ACC112 (cell line): ENCODE data around the gene CASP3.

Experiments used
- H2AFZ ChIP-seq: fragments of 200-600 bp; sonication (generic); one replicate; pipeline ENCODE4 v1.6.0; 2017; ENCODE audit warnings: antibody characterized with exemption, low read length; ENCODE audit not compliant: unreplicated experiment
- H3K27ac ChIP-seq: fragments of 200-600 bp; sonication (generic); 2 replicates; pipeline ENCODE4 v1.5.1; 2014; ENCODE audit warnings: low read depth, mild to moderate bottlenecking, antibody characterized with exemption, low read length, moderate library complexity
- H3K27me3 ChIP-seq: fragments of 200-600 bp; sonication (generic); 2 replicates; pipeline ENCODE4 v1.6.1; 2014; ENCODE audit warnings: mild to moderate bottlenecking, antibody characterized with exemption, low read length, moderate library complexity, mixed read lengths; ENCODE audit not compliant: insufficient read depth
- H3K36me3 ChIP-seq: fragments of 200-600 bp; sonication (generic); 2 replicates; pipeline ENCODE4 v1.6.1; 2016; ENCODE audit warnings: mild to moderate bottlenecking, antibody characterized with exemption, low read length, moderate library complexity, mixed read lengths; ENCODE audit not compliant: insufficient read depth
- H3K4me1 ChIP-seq: fragments of 200-600 bp; sonication (generic); one replicate; pipeline ENCODE4 v1.6.1; 2016; ENCODE audit warnings: low read length, mixed read lengths; ENCODE audit not compliant: insufficient read depth, unreplicated experiment, control insufficient read depth
- H3K4me3 ChIP-seq: fragments of 200-600 bp; sonication (generic); 2 replicates; pipeline ENCODE4 v1.5.1; 2014; ENCODE audit warnings: mild to moderate bottlenecking, low read depth, low read length
- H3K79me2 ChIP-seq: fragments of 200-600 bp; sonication (generic); one replicate; pipeline ENCODE4 v1.6.0; 2016; ENCODE audit warnings: low read length; ENCODE audit not compliant: control insufficient read depth, unreplicated experiment, insufficient read depth

CASP3 gene

DNA sequence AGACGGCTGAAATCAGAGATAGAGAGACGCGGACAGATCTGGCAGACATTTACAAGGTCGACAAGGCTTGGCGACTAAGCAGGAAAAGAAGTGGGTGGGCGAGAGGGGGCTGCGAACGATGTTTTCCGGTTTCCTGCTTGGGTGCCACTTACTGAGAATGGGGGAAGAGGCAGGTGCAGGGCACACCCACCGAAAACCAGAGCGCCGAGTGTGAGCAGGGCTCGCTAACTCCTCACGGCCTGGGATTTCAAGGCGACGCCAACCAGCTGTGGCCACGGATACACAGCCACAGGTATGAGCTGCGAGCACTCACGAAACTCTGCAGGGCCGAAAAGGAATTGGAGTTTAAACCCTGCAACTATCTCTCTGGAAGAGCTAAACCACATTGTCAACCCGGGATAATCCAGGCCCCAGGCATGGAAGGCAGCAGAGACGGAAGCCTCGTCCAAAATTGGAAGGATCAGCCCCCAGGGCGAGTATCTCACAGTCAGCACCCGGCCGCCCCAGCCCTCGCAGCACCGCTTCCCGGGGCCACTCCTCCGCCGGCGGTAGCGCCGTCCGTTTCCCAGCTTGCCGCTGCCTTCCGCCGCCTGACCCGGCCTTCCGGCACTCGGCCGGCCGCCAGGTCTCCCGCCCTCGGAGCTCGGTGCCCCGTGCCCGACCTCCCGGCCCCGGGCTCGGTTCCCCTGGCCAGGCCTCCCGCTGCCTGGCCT, 778 bp downstream of the CASP3 start:
- Histone ChIP-seq H3K4me3 (peak overlapping the region; percentile 83), H3K4me1 (peaks cover 31% of the 10 kb centered on the region), H3K36me3 (no peaks in the 10 kb centered on the region; the same call in 1 of the 2 replicates), H3K27me3 (no peaks in the 10 kb centered on the region), H2AFZ (no peak overlapping the region), H3K79me2 (peaks cover 61% of the 10 kb centered on the region), H3K27ac (peak overlapping the region; percentile 73)

DNA sequence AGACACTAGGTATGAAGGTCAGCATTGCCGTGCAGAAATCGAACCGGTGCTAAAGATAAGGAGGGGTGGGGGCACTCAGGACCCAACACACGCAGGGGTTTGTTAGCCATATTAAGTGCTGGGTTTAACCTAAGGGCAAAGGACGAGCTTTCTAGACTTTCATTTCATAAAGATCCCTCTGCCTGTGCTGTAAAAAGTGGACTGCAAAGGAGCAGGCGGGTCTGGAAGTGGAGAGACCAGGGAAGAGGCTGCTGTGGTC, 1.3 kb downstream of the CASP3 start:
- Histone ChIP-seq H3K4me1 (peaks cover 26% of the 10 kb centered on the region), H3K79me2 (peaks cover 61% of the 10 kb centered on the region), H3K4me3 (peak overlapping the region; percentile 83), H2AFZ (no peak overlapping the region), H3K27me3 (no peaks in the 10 kb centered on the region), H3K27ac (no peak overlapping the region; the same call in 1 of the 2 replicates), H3K36me3 (no peaks in the 10 kb centered on the region; the same call in 1 of the 2 replicates)

DNA sequence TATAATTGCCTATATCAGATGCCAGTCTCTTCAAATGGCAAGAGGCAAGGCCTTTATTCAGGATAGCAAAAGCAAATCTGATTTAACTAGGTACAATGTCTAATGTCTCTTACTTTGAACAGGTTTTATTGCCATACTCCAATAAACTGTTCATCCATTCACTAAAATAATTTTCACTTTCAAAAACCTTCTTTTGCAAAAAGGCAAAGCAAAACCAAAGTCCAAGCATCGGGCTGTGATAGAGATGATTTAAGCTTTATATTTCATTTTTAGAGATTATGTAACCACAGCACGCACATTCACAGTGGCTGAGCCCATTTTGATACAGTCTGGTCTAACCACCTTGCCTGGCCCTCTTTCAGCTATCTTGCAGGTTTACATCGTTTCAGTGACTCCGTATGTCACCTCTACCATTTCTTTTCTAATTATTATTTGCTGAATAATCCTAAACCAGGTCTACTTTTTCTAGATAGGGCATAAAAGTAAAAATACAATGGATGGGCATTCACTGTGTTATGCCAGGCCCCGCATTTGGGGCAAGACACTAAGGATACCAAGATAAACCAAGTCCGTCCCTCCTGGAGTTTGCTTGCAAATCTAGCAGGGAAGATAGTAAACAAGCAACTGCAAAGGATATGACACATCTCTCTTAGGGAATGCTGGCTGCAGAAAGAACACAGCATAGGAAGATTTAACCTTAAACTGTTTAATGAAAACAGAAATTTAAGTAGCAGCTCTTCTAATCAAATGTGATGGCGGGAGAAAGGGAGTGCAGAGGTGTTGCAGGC, 1.8 kb downstream of the CASP3 start:
- Histone ChIP-seq H3K79me2 (peaks cover 64% of the 10 kb centered on the region), H3K4me1 (peaks cover 25% of the 10 kb centered on the region)

DNA sequence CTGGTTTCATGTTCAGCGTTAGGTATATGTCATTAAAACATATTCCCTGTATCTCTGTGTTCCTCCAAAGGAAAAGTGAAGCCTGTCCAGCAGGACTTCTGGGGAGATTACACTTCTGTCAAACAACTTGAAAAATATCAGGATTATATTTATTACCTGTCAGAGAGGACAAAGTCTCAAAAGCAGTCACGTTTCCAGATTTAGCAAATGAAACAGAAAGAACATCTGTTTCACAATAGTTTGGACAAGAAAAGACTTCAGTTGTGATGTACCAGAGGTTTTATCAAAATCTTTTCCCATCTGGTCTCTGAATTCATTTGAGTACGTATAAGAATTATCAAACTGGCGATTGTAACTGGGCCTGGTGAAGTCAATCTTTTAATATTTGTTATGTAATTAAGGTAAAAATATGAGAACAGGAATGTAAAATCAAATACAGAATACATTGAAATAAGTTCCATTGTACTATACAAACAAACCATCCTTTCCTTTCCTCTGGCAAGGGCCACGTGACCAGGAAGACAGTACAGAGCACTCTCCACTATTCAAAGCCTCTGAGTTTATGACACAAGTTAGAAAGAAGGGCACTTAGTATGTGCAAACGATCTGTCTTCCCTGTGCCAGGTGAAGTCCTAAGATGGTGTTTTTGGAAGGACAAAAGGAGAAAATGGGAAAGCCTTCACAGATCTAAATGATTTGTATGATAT, 3.2 kb downstream of the CASP3 start:
- Histone ChIP-seq H3K36me3 (peaks cover 3% of the 10 kb centered on the region; the same call in 1 of the 2 replicates), H3K27ac (no peak overlapping the region), H3K27me3 (no peaks in the 10 kb centered on the region), H3K79me2 (peaks cover 76% of the 10 kb centered on the region), H3K4me3 (no peak overlapping the region; the same call in 1 of the 2 replicates), H2AFZ (no peak overlapping the region), H3K4me1 (peaks cover 25% of the 10 kb centered on the region)

More for the DNA sequence above, 1.8 kb downstream of the CASP3 start:
- Histone ChIP-seq H3K27me3 (no peaks in the 10 kb centered on the region), H2AFZ (no peak overlapping the region), H3K36me3 (no peaks in the 10 kb centered on the region; the same call in 1 of the 2 replicates), H3K4me3 (peak overlapping the region; percentile 83), H3K27ac (no peak overlapping the region; the same call in 1 of the 2 replicates)

- Histone ChIP-seq H3K36me3 (peaks cover 9% of the 10 kb centered on the region), H2AFZ (no peak overlapping the region), H3K4me3 (no peak overlapping the region), H3K4me1 (peaks cover 25% of the 10 kb centered on the region), H3K79me2 (peaks cover 78% of the 10 kb centered on the region), H3K27ac (peak overlapping the region; percentile 57; the same call in 1 of the 2 replicates), H3K27me3 (no peaks in the 10 kb centered on the region)
These were observed 4.5 kb downstream of the CASP3 start for GRCh38 chr4:184644553-184645307.

DNA sequence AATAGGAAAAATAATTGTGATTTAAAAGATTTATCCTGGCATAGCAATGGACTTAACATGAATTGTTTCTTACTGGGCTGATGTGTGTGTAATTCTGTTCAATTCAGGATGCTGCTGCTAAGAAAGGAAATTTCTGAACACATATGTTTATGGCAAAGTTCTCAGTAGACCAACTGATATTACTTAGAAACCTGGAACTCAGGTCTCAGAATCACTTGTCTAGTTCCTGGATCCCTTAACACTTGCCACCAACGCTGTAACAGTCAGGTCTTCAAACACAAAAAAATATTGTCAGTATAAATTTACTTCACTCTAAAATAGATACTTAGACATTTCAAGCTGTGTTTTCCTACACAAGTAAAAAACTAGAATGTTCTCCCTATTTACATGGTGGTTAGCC, 5.5 kb downstream of the CASP3 start:
- peak overlapping the region; percentile 8; the same call in 1 of the 2 replicates for H3K27ac ChIP-seq
- H3K4me3 ChIP-seq, result no peak overlapping the region
- H3K4me1 ChIP-seq, result peaks cover 25% of the 10 kb centered on the region
- H3K27me3 ChIP-seq, result no peaks in the 10 kb centered on the region
- H3K36me3 ChIP-seq, result peaks cover 14% of the 10 kb centered on the region
- peaks cover 83% of the 10 kb centered on the region for H3K79me2 ChIP-seq
- H2AFZ ChIP-seq, result no peak overlapping the region

DNA sequence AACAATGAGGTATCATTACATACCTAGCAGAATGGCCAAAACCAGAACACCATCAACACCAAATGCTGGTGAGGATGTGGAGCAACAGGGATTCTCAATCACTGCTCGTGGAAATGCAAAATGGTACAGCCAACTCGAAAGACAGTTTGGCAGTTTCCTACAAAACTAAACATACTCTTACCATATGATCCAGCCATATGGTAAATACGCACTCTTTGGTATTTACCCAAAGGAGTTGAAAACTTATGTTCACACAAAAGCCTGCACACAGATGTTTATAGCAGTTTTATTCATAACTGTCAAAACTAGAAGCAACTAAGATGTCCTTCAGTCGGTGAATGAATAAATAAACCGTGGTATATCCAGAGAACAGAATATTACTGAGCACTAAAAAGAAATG, 7.8 kb downstream of the CASP3 start:
- Histone ChIP-seq H3K4me3 (no peak overlapping the region), H2AFZ (no peak overlapping the region), H3K36me3 (peaks cover 24% of the 10 kb centered on the region), H3K79me2 (peaks cover 71% of the 10 kb centered on the region), H3K27ac (no peak overlapping the region), H3K27me3 (no peaks in the 10 kb centered on the region), H3K4me1 (peaks cover 14% of the 10 kb centered on the region)

DNA sequence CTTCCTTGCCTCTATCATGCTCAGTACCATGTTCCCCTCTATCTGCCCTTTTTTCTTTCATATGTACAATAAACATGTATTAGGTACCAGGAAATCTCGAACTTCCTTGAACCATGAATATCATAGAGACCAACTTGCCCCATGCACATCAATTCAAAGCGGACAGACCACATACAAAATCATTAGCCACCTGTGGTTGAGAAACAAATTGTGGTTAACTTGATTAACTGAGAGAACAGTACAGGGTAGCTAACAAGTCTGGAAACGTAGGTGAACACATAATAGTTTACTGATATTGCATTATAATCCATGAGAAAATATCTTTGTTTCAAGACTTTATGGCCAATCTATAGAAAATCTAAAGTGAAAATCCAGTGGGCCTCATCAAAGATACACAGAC, 8.2 kb downstream of the CASP3 start:
- Histone ChIP-seq H3K79me2 (peaks cover 67% of the 10 kb centered on the region), H3K27ac (no peak overlapping the region), H3K4me3 (no peak overlapping the region), H3K4me1 (peaks cover 10% of the 10 kb centered on the region), H3K27me3 (no peaks in the 10 kb centered on the region), H3K36me3 (peaks cover 27% of the 10 kb centered on the region), H2AFZ (no peak overlapping the region)

- Histone ChIP-seq H3K36me3 (peaks cover 43% of the 10 kb centered on the region), H3K79me2 (peaks cover 44% of the 10 kb centered on the region), H3K4me1 (no peaks in the 10 kb centered on the region), H2AFZ (no peak overlapping the region), H3K27me3 (no peaks in the 10 kb centered on the region), H3K27ac (no peak overlapping the region), H3K4me3 (no peak overlapping the region)
These were observed 12.3 kb downstream of the CASP3 start for GRCh38 chr4:184636897-184637296.

DNA sequence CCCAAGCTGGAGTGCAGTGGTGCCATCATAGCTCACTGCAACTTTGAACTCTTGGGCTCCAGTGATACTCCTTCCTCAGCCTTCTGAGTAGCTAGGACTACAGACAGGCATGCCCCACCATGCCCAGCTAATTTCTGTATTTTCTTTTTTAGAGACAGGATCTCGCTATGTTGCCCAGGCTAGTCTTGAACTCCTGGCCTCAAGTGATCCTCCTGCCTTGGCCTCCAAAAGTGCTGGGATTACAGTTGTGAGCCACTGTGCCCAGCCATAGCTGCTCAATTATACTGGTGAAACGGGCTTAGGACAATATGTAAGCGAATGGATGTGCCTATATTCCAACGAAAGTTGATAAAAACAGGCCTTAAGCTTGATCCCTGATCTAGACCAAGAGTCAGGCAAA, 13.1 kb downstream of the CASP3 start:
- H3K27ac ChIP-seq, result no peak overlapping the region
- H3K79me2 ChIP-seq, result peaks cover 37% of the 10 kb centered on the region
- no peaks in the 10 kb centered on the region for H3K27me3 ChIP-seq
- no peak overlapping the region for H3K4me3 ChIP-seq
- no peaks in the 10 kb centered on the region for H3K4me1 ChIP-seq
- H2AFZ ChIP-seq, result no peak overlapping the region
- peaks cover 45% of the 10 kb centered on the region for H3K36me3 ChIP-seq
